T follicular helper cell (primary cell): ENCODE results near the gene SNX20.

Experiments used
- DNase-seq: peaks from one replicate; pipeline ENCODE4 v3.0.0-alpha.2; 2020; ENCODE audit warnings: low read depth

The SNX20 gene

DNA sequence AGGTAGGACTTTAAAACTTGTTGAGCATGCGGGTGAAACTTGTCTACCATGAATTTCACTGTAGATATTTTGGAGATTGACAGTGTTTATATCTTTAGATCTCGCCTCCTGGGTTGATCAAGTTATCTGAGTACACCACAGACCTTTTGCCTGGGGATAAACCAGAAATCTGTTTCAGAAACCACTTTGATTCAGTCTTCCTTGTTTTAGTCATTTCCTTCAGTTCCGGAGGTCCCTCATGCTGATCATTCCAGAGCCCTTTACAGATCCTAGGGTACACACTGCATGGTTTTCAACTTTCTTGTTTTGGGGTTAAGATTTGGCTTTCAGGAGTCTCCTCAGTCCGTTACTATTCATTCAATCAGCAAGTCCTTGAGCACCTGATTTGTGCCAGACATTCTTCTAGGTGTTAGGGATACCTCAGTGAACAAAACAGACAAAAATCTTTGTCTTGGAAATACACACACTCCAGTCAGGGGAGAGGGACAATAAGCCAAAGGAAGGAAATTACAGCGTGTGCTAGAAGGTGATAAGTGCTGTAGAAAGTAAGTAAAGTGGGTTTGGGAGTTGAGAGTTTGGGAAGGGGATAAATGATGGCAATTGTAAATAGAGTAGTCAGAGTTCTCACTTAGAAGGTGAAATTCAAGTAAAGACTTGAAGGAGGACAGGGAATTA lies 24.5 kb upstream of the SNX20 start:
- no peak for DNase-seq

DNA sequence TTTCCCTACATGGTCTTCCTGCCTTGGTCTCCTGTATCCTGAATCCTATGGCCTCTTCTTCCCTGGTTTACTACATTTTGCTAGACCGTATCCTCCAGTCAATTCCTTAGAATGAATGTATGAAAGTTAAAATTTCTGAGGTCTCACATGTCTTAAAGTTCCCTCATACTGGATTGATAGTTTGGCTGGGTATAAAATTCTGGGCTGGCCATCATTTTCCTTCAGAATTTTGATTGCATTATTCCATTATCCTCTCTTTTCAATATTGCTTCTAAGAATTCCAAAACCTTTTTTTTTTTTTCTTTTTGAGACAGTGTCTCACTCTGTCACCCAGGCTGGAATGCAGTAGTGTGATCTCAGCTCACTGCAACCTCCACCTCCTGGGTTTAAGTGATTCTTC lies 23.1 kb upstream of the SNX20 start:
- no peak for DNase-seq

DNA sequence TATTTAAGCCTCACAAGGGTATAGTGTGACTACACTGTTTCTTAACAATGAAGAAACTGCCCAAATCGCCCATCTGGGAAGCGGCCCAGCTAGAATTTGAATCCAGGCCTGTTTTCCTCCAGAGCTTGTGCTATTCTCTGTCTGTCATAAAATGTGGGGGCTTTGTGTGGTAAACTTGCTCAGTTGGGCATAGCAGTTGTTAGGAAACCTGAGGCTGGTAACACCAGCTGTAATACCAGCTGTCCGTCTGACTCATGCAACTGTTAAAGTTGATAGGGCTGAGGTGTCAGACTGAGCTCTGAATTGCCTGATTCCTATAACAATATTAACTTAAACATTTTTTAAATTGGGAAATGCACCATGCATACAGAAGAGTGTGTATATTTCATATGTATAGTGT lies 21.6 kb upstream of the SNX20 start:
- DNase-seq = no peak

DNA sequence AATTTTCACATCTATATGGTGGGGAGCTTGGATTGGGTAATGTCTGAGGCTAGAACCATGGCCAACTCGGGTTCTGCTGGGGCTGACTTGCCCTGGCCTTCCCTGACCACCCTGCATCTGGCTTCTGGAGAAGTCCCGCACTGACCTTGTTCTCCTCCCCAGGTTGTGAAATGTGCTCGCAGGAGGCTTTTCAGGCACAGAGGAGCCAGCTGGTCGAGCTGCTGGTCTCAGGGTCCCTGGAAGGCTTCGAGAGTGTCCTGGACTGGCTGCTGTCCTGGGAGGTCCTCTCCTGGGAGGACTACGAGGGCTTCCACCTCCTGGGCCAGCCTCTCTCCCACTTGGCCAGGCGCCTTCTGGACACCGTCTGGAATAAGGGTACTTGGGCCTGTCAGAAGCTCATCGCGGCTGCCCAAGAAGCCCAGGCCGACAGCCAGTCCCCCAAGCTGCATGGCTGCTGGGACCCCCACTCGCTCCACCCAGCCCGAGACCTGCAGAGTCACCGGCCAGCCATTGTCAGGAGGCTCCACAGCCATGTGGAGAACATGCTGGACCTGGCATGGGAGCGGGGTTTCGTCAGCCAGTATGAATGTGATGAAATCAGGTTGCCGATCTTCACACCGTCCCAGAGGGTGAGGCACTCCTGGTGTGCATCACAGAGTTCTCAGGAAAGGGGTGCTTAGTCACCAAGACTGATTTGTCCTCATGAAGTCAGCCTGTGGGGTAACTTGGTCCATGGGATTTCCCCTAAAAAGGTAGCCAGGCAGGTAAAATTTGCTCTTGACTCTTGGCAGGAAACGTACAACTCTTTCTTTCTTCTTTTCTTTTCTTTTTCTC lies 18.4 kb upstream of the SNX20 start:
- no peak for DNase-seq

DNA sequence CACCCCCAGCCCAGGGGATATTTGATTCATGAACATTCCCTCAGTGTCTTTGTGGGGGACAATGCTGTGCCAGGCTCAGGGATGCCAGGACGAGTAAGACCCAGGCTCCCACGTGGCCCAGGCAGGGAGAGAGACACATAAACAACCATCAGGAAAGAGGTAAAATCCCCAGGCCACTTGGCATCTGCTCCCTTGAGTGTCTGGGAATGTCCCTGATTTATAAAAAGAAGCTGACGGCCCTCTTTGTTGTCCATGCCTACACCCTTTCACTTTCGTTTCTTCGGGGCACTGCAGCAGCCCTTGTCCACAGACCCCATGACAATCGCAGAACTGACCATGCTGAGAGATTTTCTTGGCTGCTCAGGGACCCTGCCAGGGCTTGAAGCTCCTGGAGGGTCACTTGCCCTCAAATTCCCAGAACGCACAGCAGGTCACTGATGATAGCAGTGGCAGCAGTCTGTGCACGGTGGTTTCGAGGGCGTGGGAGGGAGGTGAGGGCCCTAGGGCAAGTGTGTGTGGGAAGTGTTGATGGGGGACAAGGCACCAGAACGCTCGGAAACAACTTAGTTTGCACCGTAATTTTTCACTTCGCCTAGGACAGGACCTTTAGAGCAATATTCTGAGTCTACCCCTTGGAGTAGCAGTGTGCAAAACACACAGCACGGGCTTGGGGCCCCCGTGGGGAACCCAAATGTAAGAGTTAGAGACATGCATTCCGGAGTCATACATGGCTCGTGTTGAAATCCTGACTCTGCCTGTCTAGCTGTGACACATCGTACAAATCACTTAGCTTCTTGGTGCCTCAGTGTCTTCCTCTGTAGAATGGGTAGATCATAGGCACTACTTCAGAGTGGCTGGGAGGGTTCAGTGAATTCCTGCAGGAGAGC lies 17.0 kb upstream of the SNX20 start:
- no peak for DNase-seq

- DNase-seq = no peak
Measured at GRCh38 chr16:50697421-50697715, 16.3 kb upstream of the SNX20 start.

GRCh38 chr16:50696575-50697420 lies 15.7 kb upstream of the SNX20 start:
- DNase-seq = peak; percentile 43

DNA sequence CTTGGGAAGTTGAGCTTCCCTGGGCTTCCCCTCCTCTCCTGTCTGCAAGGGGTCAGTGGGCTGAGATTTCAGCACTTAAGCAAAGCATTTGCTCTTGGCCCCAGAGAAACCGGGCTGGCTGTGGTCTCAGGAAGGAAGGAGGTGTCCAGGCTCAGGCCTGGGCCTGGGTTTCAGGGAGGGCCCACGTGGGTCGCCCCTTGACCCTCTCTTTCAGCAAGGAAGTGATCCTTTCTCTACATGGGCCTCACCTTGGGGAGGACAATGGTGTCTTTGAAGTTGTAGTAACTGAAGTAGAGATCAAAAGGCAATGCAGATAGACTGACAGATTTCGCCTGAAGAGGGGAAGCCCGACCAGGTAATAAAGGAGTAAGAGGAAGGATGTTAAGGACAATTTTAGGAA lies 15.0 kb upstream of the SNX20 start:
- no peak for DNase-seq

DNA sequence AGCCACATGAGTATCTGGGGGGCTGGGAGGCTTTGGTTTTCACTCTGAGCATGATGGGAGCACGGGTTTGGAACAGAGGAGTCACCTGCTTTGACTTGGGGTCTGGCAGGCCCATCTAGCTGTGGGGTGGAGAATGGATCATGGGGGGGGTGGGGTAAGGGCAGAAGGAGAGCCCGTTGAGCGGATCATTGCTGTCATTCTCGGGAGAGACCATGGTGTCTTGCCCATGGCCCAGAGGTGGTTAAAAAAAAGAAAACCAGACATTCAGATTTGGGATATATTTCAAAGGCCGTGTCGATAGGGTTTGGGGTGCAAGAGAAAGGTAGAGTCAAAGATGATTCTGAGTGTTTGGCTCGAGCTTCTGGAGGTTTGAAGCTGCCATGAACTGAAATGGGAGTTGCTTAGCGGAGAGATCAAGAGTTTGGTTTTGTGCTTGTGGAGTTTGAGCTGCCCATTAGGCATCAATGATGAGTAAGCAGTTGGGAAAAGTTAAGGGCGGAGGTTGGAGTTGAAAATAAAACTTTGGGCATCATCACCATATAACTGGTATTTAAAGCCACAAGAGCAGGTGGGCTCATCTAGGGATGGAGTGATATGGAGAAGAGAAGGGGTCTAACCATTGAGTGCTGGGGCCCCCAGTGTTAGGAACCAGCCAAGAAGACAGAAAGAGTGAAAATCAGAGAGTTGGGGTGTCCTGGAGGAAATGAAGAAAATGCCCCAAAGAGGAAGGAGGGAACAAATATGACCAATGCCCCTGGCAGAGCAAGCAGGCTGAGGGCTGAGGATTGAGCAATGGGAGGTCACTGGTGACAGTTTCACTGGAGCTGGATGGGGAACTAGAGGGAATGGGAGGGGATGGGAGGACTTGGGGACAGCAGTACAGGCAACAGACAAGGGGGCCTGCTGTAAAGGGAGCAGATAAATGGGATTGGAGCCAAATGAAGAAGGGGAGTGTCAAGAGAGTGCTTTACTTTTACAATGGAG lies 14.2 kb upstream of the SNX20 start:
- DNase-seq = no peak

GRCh38 chr16:50694206-50694605 lies 13.1 kb upstream of the SNX20 start:
- DNase-seq = no peak

DNA sequence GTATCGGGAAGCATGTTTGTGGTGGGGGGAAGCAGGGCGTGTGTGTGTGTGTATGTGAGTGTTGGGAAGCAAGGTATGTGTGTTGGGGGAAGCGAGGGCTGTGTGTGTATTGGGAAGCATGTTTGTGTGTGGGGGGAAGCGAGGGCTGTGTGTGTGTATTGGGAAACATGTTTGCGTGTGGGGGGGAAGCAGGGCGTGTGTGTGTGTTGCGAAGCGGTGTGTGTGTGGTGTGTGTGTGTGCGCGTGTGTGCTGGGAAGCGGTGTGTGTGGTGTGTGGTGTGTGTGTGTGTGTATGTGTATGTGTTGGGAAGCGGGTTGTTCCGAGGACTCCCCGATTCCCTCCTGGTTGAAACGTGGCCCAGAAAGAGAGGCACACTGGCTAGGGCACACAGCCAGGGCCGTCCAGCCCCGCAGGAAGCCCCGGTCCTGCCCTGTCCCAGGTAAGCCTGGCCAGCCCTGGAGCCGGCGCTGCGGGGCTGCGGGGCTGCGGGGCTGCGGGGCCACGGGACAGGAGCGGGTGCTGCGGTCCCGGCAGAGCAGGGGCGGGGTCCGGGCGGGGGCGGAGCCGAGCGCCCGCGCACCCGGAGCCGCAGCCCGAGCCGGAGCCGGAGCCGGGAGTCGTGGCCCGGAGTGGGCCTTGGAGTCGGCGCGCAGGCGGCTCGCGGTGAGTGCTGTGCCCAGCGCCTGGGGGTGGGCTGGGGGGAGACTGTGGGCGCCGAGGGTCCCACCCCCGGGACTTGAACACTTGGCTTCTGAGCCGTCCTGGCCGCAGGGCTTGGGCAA lies 12.1 kb upstream of the SNX20 start, which contains the start of gene NOD2:
Gene NOD2 (plus strand): TSS at position 608 of the 783 bp plus-strand sequence. CDS start 5,890 bp downstream, outside the sequence.
- DNase-seq = peak; percentile 29

DNA sequence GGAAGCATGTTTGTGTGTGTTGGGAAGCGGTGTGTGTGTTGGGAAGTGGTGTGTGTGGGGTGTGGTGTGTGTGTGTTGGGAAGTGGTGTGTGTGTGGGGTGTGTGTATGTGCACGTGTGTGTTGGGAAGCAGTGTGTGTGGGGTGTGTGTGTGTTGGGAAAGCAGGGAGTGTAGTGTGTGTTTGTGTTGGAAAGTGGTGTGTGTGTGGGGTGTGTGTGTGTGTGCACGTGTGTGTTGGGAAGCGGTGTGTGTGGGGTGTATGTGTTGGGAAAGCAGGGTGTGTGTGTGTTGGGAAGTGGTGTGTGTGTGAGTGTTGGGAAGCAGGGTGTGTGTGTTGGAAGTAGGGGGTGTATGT lies 11.5 kb upstream of the SNX20 start:
- no peak for DNase-seq

DNA sequence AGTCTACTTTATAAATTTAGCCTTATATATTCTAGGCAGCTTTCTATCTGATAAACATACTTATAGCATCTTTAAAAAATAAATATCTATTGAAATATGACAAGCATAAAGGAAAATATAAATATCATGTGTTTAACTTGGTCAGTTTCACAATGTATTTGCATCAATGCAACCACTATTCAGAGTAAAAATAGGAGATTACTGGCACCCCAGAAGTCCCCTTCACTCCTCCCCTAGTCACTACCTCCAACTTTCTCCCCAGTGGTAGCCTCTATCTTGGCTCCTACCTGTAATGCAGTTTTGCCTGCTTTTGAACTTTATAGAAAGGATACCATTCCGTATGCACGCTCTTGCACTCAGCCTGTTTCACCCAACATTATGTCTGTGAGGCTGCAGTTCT lies 9.1 kb upstream of the SNX20 start:
- no peak for DNase-seq

DNA sequence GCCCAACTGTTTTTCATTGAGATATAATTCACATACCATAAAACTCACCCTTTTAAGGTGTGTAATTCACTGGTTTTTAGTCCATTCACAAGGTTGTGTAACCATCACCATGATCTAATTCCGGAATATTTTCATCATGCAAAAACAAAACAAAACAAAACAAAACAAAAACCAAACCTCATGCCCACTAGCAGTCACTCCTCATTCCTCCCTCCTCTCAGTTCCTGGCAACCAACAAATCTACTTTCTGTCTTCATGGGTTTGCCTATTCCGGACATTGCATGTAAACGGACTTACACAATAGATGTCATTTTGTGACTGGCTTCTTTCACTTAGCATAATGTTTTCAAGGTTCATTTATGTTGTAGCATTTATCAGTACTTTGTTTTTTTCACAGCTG lies 7.8 kb upstream of the SNX20 start:
- no peak for DNase-seq

DNA sequence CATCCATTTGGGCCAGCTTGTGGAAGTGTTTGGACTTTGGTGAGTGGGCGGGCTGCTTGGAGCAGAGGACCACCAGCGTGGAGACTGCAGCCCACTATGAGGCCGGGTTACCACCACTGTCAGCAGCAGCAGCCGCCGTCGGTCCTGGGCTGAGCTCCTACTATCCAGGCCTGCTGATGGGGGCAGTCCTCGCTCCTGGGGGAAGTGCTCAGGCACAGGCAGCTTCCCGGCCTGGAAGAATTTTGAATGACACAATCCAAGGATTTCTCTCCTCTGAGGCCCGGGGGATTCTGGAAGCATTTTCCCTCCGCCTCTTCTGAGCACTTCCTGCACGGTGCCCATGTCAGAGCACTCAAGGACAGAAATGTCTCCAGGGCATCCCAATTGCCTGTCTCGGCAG lies 7.0 kb upstream of the SNX20 start:
- no peak for DNase-seq

DNA sequence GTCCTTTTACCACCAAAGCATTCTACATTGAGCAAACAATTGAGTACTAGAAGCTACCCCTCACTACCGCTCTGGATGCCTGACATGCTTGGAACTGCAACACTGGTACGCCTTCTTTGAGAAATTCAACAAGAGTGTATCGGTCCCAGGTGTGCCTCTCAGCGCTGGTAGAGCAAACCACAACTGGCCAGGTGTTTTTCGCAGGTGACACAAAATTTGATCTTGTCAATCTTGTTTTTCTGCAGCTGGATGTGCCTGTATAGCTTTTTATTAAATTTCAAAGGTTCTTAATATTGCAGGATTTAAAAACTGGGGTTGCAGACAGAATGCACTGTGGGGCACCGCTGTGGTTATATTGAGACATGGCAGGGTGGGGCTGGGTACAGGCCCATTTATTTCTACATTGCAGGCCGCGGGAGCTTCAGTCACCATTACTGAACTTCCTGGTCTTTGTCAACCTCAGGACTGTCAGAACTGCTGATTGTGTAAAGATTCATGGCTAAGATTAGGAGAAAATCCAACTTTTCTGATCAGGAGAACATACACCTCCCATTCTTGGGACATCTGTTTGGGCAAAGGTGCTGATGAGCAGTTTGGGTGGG lies 4.5 kb upstream of the SNX20 start:
- no peak for DNase-seq

DNA sequence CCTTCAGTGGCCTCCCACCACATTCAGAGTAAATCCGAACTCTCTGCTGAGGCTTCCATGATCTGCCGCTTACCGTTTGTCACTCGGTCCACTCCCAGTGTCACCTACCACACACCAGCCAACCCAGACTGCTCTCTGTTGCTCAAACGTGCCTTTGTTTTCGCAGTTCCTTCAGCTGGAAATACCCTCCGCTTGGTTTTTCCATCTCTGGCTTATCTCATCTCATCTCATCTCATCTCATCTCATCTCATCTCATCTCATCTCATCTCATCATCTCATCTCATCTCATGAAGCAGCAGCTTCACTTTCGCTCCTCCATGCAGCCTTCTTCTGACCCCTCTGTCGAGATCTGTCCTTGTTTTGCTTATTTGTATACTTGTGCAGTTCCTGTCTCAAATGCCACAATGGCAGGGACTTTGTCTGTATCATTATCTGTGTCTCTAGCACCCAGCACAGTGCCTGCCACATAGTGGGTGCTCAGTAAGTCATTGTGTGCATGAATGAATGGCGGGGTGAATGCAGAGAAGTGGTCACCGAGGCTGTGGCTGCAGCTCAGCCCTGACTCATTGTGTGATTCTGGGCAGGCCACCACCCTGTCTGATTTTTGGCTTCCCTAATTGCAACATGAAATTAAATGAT lies 3.8 kb upstream of the SNX20 start:
- DNase-seq = no peak

DNA sequence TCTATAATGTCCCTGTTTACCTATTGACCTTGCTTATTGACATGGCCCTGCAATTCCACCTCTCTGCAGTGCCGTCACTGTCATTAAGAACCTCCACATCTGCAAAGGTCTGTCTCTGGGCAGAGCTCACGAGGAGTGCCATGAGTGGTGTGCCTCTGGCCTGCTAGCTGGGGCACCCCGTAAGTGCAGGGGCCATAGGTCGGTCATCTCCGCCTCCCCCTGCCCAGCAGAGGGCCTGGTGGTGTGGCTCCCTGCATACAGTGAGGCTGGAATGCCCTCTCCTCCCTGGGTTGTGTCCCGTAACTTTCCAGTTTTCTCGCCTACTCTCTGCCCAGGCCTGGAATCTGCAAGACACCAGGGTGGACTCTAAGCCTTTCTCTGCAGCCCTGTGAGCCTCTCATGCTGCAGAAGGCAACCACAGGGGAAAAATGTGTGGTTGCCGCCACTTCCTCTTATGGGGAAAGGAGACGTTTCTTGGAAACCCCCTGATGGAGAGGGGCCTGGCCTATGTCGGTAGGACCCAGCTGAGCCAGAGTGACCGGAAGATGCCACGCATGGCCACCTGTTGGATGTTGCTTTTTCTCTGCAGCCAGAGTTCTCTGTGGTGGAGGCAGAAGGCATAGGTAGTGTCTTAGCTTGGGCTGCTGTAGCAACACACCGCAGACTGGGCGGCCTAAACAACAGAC lies 2.7 kb upstream of the SNX20 start:
- DNase-seq = no peak
